Epithelial cell of proximal tubule (primary cell): ENCODE data around the gene EME1. TPM values are rescaled to one million over a fixed set of nuclear protein-coding genes. Genes with fewer than 3 reads are reported as not detected.

Experiments
- DNase-seq: peaks from one replicate; pipeline ENCODE4 v3.0.0-alpha.2; 2011; ENCODE audit warnings: low read depth
- H3K4me3 ChIP-seq: 2 replicates; pipeline ENCODE4 v1.5.1; 2011; ENCODE audit warnings: low read depth, mild to moderate bottlenecking, low read length
- CTCF ChIP-seq: conservative IDR thresholded peaks from 2 replicates; pipeline ENCODE4 v1.5.1; 2012; ENCODE audit warnings: low read depth, mild to moderate bottlenecking, low read length
- total RNA-seq: library from RNA; depleted of rRNA; stranded (reverse); fragments of >200 nt; gene quantifications from 2 replicates; pipeline ENCODE4 v1.2.3, GENCODE V29; 2015

EME1 gene
- total RNA-seq: 13.2 and 13.8 TPM in 2 replicates

- no peak for TF ChIP-seq CTCF
- peak; percentile 54 for DNase-seq
- H3K4me3 ChIP-seq: peak within 1 kb of the TSS; percentile 89
Observed at GRCh38 chr17:50372758-50373556, at the start of gene EME1, which contains the start of gene MRPL27. Gene EME1, plus strand, starts transcription at chr17:50373229. Its CDS starts 1,980 bp downstream, at chr17:50375209. Gene MRPL27, minus strand, starts transcription at chr17:50373184. Its CDS starts 14 bp downstream, at chr17:50373170.

- H3K4me3 ChIP-seq: no peak overlapping the region
- no peak for DNase-seq
- no peak for TF ChIP-seq CTCF
Observed at GRCh38 chr17:50325906-50326305, 47.1 kb upstream of the EME1 start.

- TF ChIP-seq CTCF: no peak
- no peak overlapping the region for H3K4me3 ChIP-seq
- no peak for DNase-seq
Observed at GRCh38 chr17:50326831-50327364, 46.1 kb upstream of the EME1 start.

- no peak overlapping the region for H3K4me3 ChIP-seq
- TF ChIP-seq CTCF: no peak
- no peak for DNase-seq
Observed at GRCh38 chr17:50328363-50329325, 44.4 kb upstream of the EME1 start.

- no peak for DNase-seq
- H3K4me3 ChIP-seq: no peak overlapping the region
- TF ChIP-seq CTCF: no peak
Observed at GRCh38 chr17:50329716-50330115, 43.3 kb upstream of the EME1 start.

- no peak overlapping the region for H3K4me3 ChIP-seq
- TF ChIP-seq CTCF: no peak
- no peak for DNase-seq
Observed at GRCh38 chr17:50330151-50330775, 42.8 kb upstream of the EME1 start.
